Measurements from ENCODE around the gene RIMKLB.

RIMKLB gene, protein sequence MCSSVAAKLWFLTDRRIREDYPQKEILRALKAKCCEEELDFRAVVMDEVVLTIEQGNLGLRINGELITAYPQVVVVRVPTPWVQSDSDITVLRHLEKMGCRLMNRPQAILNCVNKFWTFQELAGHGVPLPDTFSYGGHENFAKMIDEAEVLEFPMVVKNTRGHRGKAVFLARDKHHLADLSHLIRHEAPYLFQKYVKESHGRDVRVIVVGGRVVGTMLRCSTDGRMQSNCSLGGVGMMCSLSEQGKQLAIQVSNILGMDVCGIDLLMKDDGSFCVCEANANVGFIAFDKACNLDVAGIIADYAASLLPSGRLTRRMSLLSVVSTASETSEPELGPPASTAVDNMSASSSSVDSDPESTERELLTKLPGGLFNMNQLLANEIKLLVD

GRCh38 chr12:8697476-8698131 is at the start of gene RIMKLB:
RIMKLB (plus strand) TSS chr12:8697991; CDS start chr12:8713867, 15,876 bp downstream.
- peak; percentile 67 for DNase-seq (ENCODE audit: low read depth)

- DNase-seq (ENCODE audit: low read depth) = peak; percentile 5
These were observed 49.1 kb upstream of the RIMKLB start for GRCh38 chr12:8648576-8649205.

DNA sequence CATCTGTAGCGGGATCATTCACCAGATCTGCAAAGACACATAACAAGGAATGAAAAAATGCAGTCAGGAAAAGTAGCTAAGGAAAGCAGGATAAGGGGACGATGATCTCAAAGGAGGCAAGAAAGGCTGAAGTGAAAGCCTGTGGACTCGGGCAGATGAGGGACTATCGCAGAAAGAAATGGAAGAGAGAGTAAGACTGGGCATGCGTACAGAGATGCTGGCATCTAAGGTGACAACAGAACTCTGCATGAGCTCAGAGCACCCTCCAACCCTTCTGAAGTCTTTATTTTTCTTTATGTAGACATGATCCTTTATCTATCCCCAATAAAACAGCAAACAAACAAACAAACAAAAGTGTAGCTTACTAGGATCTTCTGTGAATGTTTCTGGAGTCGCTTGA is 42.4 kb upstream of the RIMKLB start:
- DNase-seq (ENCODE audit: low read depth) = no peak

GRCh38 chr12:8658346-8658745 is 39.4 kb upstream of the RIMKLB start:
- no peak for DNase-seq (ENCODE audit: low read depth)

GRCh38 chr12:8661016-8661415 is 36.8 kb upstream of the RIMKLB start:
- DNase-seq (ENCODE audit: low read depth) = no peak

- no peak for DNase-seq (ENCODE audit: low read depth)
These were observed 36.0 kb upstream of the RIMKLB start for GRCh38 chr12:8661751-8662150.

GRCh38 chr12:8662593-8662992 is 35.2 kb upstream of the RIMKLB start, which contains the start of gene MFAP5:
MFAP5 (minus strand) TSS chr12:8662826; CDS start chr12:8662104, 722 bp downstream.
- no peak for DNase-seq (ENCODE audit: low read depth)

DNA sequence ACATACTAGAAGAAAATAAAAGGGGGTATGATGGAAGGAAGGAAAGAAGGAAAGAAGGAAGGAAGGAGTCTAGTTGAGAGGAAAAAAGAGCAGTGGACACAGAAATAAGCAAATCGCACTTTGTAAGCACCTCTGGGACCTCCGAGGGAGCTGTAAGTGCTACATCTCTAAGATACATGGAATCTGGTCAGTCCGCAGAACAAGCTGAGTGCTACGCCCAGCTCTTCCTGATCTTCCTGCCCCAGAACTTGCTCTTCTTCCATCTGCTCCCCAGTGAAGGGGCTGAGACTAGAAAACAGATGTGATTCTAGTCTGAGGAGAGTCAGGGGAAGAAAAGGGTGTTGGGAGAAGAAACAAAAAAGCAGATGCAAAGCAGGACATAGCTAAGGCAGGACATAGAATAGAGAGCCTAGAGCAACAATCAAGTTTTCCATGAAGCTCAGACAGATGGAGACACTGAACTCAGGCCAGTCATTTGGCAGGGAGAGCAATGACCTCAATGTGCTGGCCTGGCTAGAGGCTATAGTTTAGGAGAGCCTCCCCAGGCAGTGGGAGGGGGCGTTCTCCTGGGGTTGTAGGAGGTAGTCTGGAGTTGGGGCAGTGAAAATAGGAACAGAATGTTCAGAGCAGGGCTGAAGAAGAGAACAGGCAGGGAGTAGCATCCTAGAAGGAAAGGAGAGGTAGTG is 33.4 kb upstream of the RIMKLB start:
- DNase-seq (ENCODE audit: low read depth) = no peak

DNA sequence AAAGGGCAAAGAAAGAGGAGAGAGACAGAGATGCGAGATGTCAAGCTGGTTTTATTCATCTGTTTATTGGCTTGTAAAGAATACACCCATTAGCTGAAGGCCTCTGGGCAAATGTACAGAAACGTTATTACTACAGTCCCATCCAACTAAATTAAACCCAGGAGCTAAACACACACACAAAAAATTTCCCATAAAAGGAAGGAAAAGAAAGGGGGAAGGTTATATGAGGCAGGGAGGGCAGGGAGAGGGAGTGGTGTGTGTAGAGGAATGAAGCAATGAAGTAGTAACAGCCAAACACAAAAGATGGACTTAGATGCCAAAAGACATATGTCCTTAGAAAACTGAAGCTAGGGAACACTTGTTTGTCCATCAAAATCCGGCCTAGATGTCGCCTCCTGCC is 32.0 kb upstream of the RIMKLB start:
- DNase-seq (ENCODE audit: low read depth) = no peak

DNA sequence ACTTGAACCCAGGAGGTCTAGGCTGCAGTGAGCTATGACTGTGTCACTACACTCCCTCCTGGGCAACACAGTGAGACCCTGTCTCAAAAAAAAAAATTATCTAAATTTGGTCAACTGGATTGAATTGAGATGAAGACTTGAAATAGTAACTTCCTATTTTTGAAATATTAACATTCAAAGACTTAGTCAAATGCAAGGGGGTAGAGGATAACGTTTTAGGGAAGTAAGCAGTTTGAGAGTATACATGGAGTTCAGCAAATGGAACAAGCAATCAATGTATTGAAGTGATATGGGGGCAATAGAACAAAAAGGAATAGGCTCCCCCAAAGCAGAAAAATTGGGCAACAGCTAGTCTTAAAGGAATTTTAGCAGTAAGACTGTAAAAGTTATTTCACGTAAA is 30.5 kb upstream of the RIMKLB start:
- no peak for DNase-seq (ENCODE audit: low read depth)

DNA sequence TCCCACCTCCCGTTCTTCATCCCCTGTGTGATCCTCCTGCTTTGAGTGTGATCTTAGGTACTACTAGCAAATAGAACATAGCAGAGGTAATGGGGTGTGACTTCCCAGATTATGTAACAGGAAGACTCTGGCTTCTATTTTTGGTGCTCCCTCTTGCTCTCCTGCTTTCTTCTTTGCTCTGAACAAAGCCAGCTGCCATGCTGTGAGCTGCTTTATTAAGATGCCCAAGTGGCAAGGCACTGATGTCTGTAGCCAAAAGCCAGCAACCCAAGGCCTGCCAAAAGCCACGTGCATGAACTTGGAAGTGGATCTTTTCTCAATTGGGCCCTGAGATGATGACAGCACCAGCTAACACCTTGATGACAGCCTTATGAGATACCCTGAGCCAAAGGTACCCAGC is 29.4 kb upstream of the RIMKLB start:
- DNase-seq (ENCODE audit: low read depth) = no peak

DNA sequence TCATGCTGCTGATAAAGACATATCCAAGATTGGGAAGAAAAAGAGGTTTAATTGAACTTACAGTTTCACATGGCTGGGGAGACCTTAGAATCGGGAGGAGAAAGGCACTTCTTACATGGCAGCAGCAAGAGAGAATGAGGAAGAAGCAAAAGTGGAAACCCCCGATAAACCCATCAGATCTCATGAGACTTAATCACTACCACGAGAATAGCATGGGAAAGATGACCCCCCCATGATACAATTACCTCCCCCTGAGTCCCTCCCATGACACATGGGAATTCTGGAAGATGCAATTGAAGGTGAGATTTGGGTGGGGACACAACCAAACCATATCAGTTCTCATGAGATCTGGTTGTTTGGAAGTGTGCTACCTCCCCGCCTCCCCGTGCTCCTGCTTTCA is 25.4 kb upstream of the RIMKLB start:
- no peak for DNase-seq (ENCODE audit: low read depth)

GRCh38 chr12:8675591-8676036 is 22.2 kb upstream of the RIMKLB start:
- no peak for DNase-seq (ENCODE audit: low read depth)

- DNase-seq (ENCODE audit: low read depth) = no peak
These were observed 21.1 kb upstream of the RIMKLB start for GRCh38 chr12:8676651-8677050.

DNA sequence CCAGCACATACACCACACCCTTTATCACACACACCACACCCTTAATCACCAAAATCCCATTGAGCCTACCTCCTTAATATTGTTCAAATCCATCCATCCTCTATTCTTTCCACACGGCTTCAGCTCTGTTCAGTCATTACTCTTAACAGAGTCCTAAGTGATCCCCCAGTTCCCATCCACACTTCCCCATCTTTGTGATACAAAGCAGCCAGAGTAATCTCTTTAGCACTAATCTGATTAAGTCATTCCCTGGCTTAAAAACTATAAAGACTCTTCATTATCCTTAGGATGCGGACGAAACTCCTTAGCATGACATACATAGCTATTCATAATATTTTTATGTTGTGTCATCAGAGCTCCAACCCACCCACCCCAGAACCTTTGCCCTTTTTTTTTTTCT is 20.4 kb upstream of the RIMKLB start:
- DNase-seq (ENCODE audit: low read depth) = no peak

DNA sequence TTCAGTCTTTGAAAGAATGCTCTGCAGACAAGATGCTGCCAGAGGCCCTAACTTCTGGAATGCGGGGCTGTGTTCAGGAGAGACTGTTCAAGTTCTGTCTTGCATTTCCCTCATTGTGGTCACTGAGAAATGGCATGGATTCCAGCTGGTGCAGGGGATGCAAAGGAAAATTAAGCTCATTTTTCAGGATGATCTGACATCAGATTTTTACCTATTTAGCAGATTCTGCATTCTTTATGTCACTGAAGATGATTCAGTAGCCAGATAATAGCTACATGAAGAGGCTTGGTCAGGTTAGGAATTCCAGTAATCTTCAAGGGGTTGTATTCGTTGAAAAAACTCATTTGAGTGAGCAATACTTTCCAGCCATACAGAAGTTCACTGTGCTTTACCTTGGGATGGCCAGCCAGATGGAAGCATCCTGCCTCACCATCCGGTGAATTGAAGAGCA is 19.1 kb upstream of the RIMKLB start:
- DNase-seq (ENCODE audit: low read depth) = no peak

DNA sequence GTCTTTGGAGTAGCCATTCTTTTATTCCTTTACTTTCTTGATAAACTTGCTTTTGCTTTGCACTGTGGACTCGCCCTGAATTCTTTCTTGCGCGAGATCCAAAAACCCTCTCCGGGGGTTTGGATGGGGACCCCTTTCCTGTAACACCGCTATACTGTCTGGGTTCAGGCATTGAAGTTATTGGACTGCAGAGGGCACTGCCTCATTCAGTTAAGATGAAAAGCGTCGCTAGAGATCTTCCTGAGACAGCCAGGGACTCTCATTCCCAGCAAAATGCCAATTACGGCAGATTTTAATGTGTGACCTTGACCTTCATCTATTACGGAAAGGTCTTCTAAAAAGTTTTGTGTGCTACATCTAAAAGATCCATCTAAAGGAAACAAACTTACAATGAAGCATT is 17.3 kb upstream of the RIMKLB start:
- no peak for DNase-seq (ENCODE audit: low read depth)

GRCh38 chr12:8681129-8681884 is 16.5 kb upstream of the RIMKLB start:
- DNase-seq (ENCODE audit: low read depth) = no peak

- no peak for DNase-seq (ENCODE audit: low read depth)
These were observed 12.7 kb upstream of the RIMKLB start for GRCh38 chr12:8685051-8685450.

- DNase-seq (ENCODE audit: low read depth) = no peak
These were observed 9.8 kb upstream of the RIMKLB start for GRCh38 chr12:8687846-8688601.

- DNase-seq (ENCODE audit: low read depth) = no peak
These were observed 8.1 kb upstream of the RIMKLB start for GRCh38 chr12:8689681-8690080.
